ENCODE measurements around the gene FAF1. TPM values are rescaled to one million over a fixed set of nuclear protein-coding genes. Genes with fewer than 3 reads are reported as not detected.
"Not testable (repeated sequence)": the region's sequence is repeated elsewhere in the genome, so short reads cannot be mapped to it uniquely, and the experiment has no call there.

Gene FAF1
- total and polyA plus RNA-seq, 7 donors: 27.5 to 59.3 (median 53.9) TPM

GRCh38 chr1:50917138-50918137 is 42.6 kb downstream of the FAF1 start:
- DNase-seq: no peak
- 85 to 86% methylated on average over 4 of the region's 4 CpGs for WGBS, 2 donors
- intact Hi-C loops (cut with DNase I): no loop called here
- no peaks in the 10 kb centered on the region for H3K27me3 ChIP-seq
- TF ChIP-seq POLR2AphosphoS5 (IDR thresholded peaks at IDR 0.05): no peak
- TF ChIP-seq EP300 (IDR thresholded peaks at IDR 0.05): no peak
- no peak for TF ChIP-seq POLR2A (IDR thresholded peaks at IDR 0.05)
- TF ChIP-seq CTCF (IDR thresholded peaks at IDR 0.05): no peak
- H3K9me3 ChIP-seq: no peaks in the 10 kb centered on the region
- H3K4me1 ChIP-seq: peaks cover 0 to 6% (median 2%) of the 10 kb centered on the region in 4 donors
- no peaks in the 10 kb centered on the region for H3K36me3 ChIP-seq
- H3K27ac ChIP-seq: no peak overlapping the region
- H3K4me3 ChIP-seq: no peak overlapping the region

- Histone ChIP-seq H3K4me3 (no peak overlapping the region), H3K27ac (no peak overlapping the region), H3K27me3 (no peaks in the 10 kb centered on the region), H3K9me3 (no peaks in the 10 kb centered on the region), H3K36me3 (no peaks in the 10 kb centered on the region), H3K4me1 (peaks cover 0 to 6% (median 2%) of the 10 kb centered on the region in 4 donors)
- 94 to 98% methylated on average over 2 of the region's 2 CpGs for WGBS, 2 donors
- intact Hi-C loops (cut with DNase I): no loop called here
- TF ChIP-seq EP300 (IDR thresholded peaks at IDR 0.05): no peak
- TF ChIP-seq POLR2A (IDR thresholded peaks at IDR 0.05): no peak
- no peak for TF ChIP-seq CTCF (IDR thresholded peaks at IDR 0.05)
- no peak for TF ChIP-seq POLR2AphosphoS5 (IDR thresholded peaks at IDR 0.05)
- no peak for DNase-seq
These were observed 44.4 kb downstream of the FAF1 start for GRCh38 chr1:50915621-50916020.

- H3K4me3 ChIP-seq: no peak overlapping the region
- H3K9me3 ChIP-seq: no peaks in the 10 kb centered on the region
- intact Hi-C loops (cut with DNase I): no loop called here
- no peak for TF ChIP-seq POLR2A (IDR thresholded peaks at IDR 0.05)
- TF ChIP-seq CTCF (IDR thresholded peaks at IDR 0.05): no peak
- TF ChIP-seq POLR2AphosphoS5 (IDR thresholded peaks at IDR 0.05): no peak
- TF ChIP-seq EP300 (IDR thresholded peaks at IDR 0.05): no peak
- H3K27me3 ChIP-seq: no peaks in the 10 kb centered on the region
- WGBS, 2 donors: 97 to 99% methylated on average over 1 of the region's 1 CpG
- H3K4me1 ChIP-seq: peaks cover 0 to 6% (median 2%) of the 10 kb centered on the region in 4 donors
- no peak overlapping the region for H3K27ac ChIP-seq
- no peak for DNase-seq
- H3K36me3 ChIP-seq: no peaks in the 10 kb centered on the region
These were observed 46.1 kb downstream of the FAF1 start for GRCh38 chr1:50913954-50914353.

- H3K27me3 ChIP-seq; DNase-seq; intact Hi-C loops (cut with DNase I); H3K4me3 ChIP-seq; H3K9me3 ChIP-seq; H3K27ac ChIP-seq; H3K4me1 ChIP-seq; H3K36me3 ChIP-seq: not testable (repeated sequence)
- WGBS, 2 donors: 95 to 96% methylated on average over 12 of the region's 12 CpGs
These were observed 49.7 kb downstream of the FAF1 start for GRCh38 chr1:50910356-50910755.

- H3K27me3 ChIP-seq; H3K9me3 ChIP-seq; intact Hi-C loops (cut with DNase I); DNase-seq; H3K36me3 ChIP-seq; H3K4me1 ChIP-seq; H3K4me3 ChIP-seq; H3K27ac ChIP-seq: not testable (repeated sequence)
These were observed 52.5 kb downstream of the FAF1 start for GRCh38 chr1:50907610-50908009.

GRCh38 chr1:50906050-50906449 is 54.0 kb downstream of the FAF1 start:
- H3K27me3 ChIP-seq; H3K4me1 ChIP-seq; DNase-seq; H3K36me3 ChIP-seq; intact Hi-C loops (cut with DNase I); H3K27ac ChIP-seq; H3K9me3 ChIP-seq; H3K4me3 ChIP-seq: not testable (repeated sequence)
- WGBS, 2 donors: 95 to 97% methylated on average over 1 of the region's 1 CpG
